ENCODE data around the gene ADAMTS7.
"Not testable (repeated sequence)": the region's sequence is repeated elsewhere in the genome, so short reads cannot be mapped to it uniquely, and the experiment has no call there.

DNA sequence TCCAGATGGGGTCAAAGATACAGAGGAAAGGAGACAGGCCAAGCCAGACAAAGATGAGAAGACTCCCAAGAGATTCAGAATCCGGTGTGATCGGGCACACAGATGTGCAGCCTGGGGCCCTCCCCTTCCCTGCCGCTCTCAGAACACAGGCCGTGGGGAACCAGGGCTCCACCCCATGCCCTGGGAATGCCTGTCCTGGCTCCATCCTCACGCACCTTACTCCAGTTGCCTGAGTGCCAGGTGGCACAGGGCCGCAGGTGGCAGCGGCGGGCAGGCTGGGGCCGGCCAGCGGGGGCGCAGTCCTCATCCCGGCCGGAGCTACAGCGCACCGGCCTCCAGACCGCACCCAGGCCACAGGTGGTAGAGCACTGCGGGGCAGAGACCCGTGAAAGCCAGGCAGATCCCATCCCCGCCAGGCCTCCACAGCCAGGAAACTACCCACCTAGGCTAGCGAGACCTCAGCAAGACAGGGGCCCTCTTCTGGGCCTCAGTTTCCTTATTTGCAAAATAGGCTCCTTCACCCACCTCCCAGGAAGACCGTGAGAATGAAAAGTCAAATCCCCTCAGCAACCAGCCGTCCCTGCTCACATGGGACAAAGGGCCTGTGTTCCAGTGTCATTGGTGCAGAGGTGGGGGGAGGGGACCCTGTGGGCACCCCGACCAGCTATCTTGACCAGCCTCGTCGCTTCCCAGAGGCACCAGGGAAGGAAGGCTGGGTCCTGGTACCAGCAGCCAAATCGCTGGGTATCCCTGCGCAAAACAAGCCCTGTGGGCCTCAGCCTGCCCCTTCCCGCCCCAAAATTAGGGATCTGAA, 46.7 kb downstream of the ADAMTS7 start:
- TF ChIP-seq, protein P1, sequence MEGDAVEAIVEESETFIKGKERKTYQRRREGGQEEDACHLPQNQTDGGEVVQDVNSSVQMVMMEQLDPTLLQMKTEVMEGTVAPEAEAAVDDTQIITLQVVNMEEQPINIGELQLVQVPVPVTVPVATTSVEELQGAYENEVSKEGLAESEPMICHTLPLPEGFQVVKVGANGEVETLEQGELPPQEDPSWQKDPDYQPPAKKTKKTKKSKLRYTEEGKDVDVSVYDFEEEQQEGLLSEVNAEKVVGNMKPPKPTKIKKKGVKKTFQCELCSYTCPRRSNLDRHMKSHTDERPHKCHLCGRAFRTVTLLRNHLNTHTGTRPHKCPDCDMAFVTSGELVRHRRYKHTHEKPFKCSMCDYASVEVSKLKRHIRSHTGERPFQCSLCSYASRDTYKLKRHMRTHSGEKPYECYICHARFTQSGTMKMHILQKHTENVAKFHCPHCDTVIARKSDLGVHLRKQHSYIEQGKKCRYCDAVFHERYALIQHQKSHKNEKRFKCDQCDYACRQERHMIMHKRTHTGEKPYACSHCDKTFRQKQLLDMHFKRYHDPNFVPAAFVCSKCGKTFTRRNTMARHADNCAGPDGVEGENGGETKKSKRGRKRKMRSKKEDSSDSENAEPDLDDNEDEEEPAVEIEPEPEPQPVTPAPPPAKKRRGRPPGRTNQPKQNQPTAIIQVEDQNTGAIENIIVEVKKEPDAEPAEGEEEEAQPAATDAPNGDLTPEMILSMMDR (IDR thresholded peaks at IDR 0.05) = not testable (repeated sequence)
- not testable (repeated sequence) for TF ChIP-seq POLR2A, EP300 (IDR thresholded peaks at IDR 0.05)
